Uterus (tissue), 4 donors: ENCODE measurements around the gene ERAP2. TPM values are rescaled to one million over a fixed set of nuclear protein-coding genes. Genes with fewer than 3 reads are reported as not detected.
"Not testable (repeated sequence)": the region's sequence is repeated elsewhere in the genome, so short reads cannot be mapped to it uniquely, and the experiment has no call there.

Experiments
- DNase-seq, 2 donors: peaks; one replicate each; pipeline ENCODE4 v3.0.0-alpha.2; 2019 to 2020
- H3K27ac ChIP-seq, 2 donors: fragments of 200-600 bp; sonication (generic); 1 replicate in 1 of 2; 2 replicates in 1 of 2; pipeline ENCODE4 v1.5.1; 2016 to 2018
- H3K27me3 ChIP-seq, 2 donors: fragments of 200-600 bp; sonication (generic); one replicate each; pipeline ENCODE4 v1.5.1; 2018 to 2019; ENCODE audit warnings: control low read depth in 1 of 2
- H3K36me3 ChIP-seq, 2 donors: fragments of 200-600 bp; sonication (generic); one replicate each; pipeline ENCODE4 v1.5.1; 2019; ENCODE audit warnings: control low read depth in 1 of 2
- H3K4me1 ChIP-seq, 2 donors: fragments of 200-600 bp; sonication (generic); one replicate each; pipeline ENCODE4 v1.5.1; 2018 to 2019; ENCODE audit warnings: control low read depth in 1 of 2
- H3K4me3 ChIP-seq, 2 donors: fragments of 200-600 bp; sonication (generic); 1 replicate in 1 of 2; 2 replicates in 1 of 2; pipeline ENCODE4 v1.5.1; 2018 to 2019; ENCODE audit warnings: mild to moderate bottlenecking in 1 of 2
- H3K9me3 ChIP-seq, 2 donors: fragments of 200-600 bp; sonication (generic); one replicate each; pipeline ENCODE4 v1.5.1; 2019; ENCODE audit warnings: control low read depth in 1 of 2
- POLR2A ChIP-seq, 2 donors: fragments of 450-650 bp; IDR thresholded peaks; one replicate each; pipeline ENCODE4 v1.6.1; 2016; ENCODE audit warnings: antibody characterized with exemption in 2 of 2, mild to moderate bottlenecking in 1 of 2, moderate library complexity in 1 of 2
- intact Hi-C: fragments of 100-400 bp; cut with DNase I; formaldehyde crosslinking; loops from one replicate; pipeline ENCODE4 v1.15.1; 2023; ENCODE audit warnings: low total_unique reads
- total RNA-seq, 4 donors: library from RNA; depleted of rRNA in 3 of 4; stranded (reverse); fragments of >200 nt in 3 of 4; gene quantifications; one replicate each; pipeline versions ENCODE4 v1.1.0 to v1.2.4, GENCODE V29; 2014 to 2023
- TF ChIP-seq, protein P1 (sequence below), 4 experiments: fragments of 200-600 bp in 2 of 4; fragments of 450-650 bp in 2 of 4; sonication (generic) in 2 of 4; IDR thresholded peaks; one replicate each; pipeline ENCODE4 v1.5.1; 2016 to 2019; ENCODE audit warnings: antibody characterized with exemption in 4 of 4, mild to moderate bottlenecking in 2 of 4, moderate library complexity in 1 of 4
- donor health status: DM: yes; HTN: yes; CAD: no.

Gene ERAP2
- total RNA-seq, 4 donors from 2014 or later: 9.5 to 29.2 (median 17.1) TPM

DNA sequence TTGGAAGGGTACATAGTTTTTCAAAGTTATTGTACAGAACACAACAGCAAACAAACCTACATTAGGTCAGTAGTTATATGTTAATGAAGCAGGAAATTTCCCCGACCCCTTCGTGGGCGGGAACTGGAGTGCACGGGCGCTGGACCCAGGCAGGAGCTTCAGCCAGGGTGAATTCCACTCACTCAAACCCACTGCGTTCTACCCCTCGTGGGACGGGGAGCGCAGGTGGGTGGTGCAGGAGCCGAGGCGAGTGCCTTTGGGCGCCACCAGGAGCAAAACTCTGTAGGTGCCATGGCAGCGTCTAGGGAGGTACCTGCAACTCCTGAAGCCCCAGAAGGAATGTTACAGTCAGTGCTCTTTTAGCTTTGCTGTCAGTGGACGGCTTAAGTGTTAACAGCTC, 39.0 kb upstream of the ERAP2 start:
- H3K4me1 ChIP-seq: no peaks in the 10 kb centered on the region
- no peak for DNase-seq
- no peak overlapping the region for H3K27ac ChIP-seq
- H3K36me3 ChIP-seq: no peaks in the 10 kb centered on the region
- H3K4me3 ChIP-seq: no peak overlapping the region
- intact Hi-C loops: no loop called here
- H3K9me3 ChIP-seq: no peaks in the 10 kb centered on the region
- no peak for TF ChIP-seq POLR2A (IDR thresholded peaks at IDR 0.05)
- TF ChIP-seq, protein P1, sequence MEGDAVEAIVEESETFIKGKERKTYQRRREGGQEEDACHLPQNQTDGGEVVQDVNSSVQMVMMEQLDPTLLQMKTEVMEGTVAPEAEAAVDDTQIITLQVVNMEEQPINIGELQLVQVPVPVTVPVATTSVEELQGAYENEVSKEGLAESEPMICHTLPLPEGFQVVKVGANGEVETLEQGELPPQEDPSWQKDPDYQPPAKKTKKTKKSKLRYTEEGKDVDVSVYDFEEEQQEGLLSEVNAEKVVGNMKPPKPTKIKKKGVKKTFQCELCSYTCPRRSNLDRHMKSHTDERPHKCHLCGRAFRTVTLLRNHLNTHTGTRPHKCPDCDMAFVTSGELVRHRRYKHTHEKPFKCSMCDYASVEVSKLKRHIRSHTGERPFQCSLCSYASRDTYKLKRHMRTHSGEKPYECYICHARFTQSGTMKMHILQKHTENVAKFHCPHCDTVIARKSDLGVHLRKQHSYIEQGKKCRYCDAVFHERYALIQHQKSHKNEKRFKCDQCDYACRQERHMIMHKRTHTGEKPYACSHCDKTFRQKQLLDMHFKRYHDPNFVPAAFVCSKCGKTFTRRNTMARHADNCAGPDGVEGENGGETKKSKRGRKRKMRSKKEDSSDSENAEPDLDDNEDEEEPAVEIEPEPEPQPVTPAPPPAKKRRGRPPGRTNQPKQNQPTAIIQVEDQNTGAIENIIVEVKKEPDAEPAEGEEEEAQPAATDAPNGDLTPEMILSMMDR (IDR thresholded peaks at IDR 0.05): no peak
- H3K27me3 ChIP-seq: no peaks in the 10 kb centered on the region

- no peak for DNase-seq
- intact Hi-C loops: no loop called here
Observed at GRCh38 chr5:96838201-96839070, 37.9 kb upstream of the ERAP2 start.

DNA sequence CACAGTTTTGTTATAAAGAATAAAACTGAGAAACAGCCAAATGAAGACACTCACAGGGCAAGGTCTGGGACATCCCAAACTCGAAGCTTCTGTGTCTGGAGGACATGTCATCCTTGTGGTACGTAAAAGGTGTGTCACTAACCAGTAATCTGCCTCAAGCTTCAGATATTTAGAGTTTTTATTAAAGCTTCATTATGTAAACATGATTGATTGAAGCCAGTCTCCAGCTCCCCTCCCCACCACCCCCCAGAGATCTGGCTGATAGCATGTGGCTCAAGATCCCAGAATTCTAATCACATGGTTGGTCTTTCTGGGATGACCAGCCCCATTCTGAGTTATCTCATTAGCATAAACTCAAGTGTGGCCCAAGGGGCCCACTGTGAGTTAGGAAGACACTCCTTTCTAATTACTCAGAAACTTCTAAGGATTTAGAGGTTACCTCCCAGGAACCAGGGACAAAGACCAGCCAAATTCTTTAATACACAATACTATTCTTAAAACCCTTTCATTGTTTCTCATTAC, 37.2 kb upstream of the ERAP2 start:
- Histone ChIP-seq H3K27me3 (no peaks in the 10 kb centered on the region), H3K36me3 (no peaks in the 10 kb centered on the region), H3K9me3 (no peaks in the 10 kb centered on the region), H3K27ac (no peak overlapping the region), H3K4me1 (no peaks in the 10 kb centered on the region), H3K4me3 (no peak overlapping the region)
- TF ChIP-seq, protein P1 (IDR thresholded peaks at IDR 0.05): no peak
- TF ChIP-seq POLR2A (IDR thresholded peaks at IDR 0.05): no peak
- intact Hi-C loops: no loop called here
- DNase-seq: no peak

More at GRCh38 chr5:96838201-96839070, 37.9 kb upstream of the ERAP2 start:
- Histone ChIP-seq H3K4me3 (no peak overlapping the region), H3K27ac (no peak overlapping the region), H3K4me1 (no peaks in the 10 kb centered on the region), H3K36me3 (no peaks in the 10 kb centered on the region), H3K27me3 (no peaks in the 10 kb centered on the region), H3K9me3 (no peaks in the 10 kb centered on the region)
- no peak for TF ChIP-seq POLR2A (IDR thresholded peaks at IDR 0.05)
- TF ChIP-seq, protein P1 (IDR thresholded peaks at IDR 0.05): no peak

GRCh38 chr5:96841931-96842330, 34.4 kb upstream of the ERAP2 start:
- H3K36me3 ChIP-seq, DNase-seq, H3K4me3 ChIP-seq, H3K9me3 ChIP-seq, H3K4me1 ChIP-seq, H3K27ac ChIP-seq, H3K27me3 ChIP-seq, intact Hi-C loops: not testable (repeated sequence)

- H3K27me3 ChIP-seq: no peaks in the 10 kb centered on the region
- H3K4me3 ChIP-seq: no peak overlapping the region
- DNase-seq: no peak
- H3K4me1 ChIP-seq: no peaks in the 10 kb centered on the region
- intact Hi-C loops: no loop called here
- no peaks in the 10 kb centered on the region for H3K9me3 ChIP-seq
- TF ChIP-seq POLR2A (IDR thresholded peaks at IDR 0.05): no peak
- TF ChIP-seq, protein P1 (IDR thresholded peaks at IDR 0.05): no peak
- H3K36me3 ChIP-seq: no peaks in the 10 kb centered on the region
- H3K27ac ChIP-seq: no peak overlapping the region
Observed at GRCh38 chr5:96843140-96843539, 33.2 kb upstream of the ERAP2 start.
